Measurements from ENCODE around the gene NCAPH2.

Gene NCAPH2

DNA sequence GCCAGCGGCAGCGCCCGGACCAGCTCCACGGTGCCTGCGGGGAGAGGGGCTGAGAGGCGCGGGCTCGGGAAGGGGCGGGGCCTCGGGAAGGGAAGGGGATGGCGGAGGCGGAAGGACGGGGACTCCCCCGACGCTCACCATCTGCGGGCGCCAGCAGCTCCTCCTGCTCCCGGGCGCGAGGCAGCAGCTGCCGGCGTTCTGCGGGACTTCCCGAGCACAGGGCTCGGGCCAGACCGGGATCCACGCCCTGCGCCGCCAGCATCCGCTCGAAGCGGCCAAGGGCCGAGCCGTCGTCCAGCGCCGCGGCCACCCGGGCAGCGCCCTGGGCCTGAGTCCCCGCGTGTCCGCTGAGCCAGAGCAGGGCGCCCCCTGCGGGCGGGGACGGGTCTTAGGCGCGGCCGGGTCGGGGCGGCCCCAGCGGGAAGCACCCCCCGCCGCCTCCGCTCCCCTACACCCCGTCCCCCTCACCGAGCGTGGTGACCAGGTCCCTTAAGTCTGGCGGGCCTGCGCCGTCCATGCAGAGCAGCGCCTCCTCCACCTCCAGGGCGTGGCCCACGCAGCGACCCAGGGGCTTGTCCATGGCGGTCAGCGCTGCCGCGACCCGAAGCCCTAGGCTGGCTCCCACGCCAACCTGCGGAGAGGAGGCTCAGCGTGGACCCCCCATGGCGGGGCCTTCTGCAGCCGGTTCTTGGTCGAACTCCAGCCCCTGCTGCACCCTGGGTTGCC lies 18.2 kb downstream of the NCAPH2 start:
- H3K4me3 Mint-ChIP-seq: peak overlapping the region; percentile 84
- H3K27me3 Mint-ChIP-seq: no peaks in the 10 kb centered on the region
- H3K4me1 Mint-ChIP-seq (ENCODE audit: low read depth): peaks cover 26% of the 10 kb centered on the region
- peaks cover 23% of the 10 kb centered on the region for H3K36me3 Mint-ChIP-seq (ENCODE audit: low read depth)
- no peaks in the 10 kb centered on the region for H3K9me3 Mint-ChIP-seq
- H3K27ac Mint-ChIP-seq: peak overlapping the region; percentile 87

DNA sequence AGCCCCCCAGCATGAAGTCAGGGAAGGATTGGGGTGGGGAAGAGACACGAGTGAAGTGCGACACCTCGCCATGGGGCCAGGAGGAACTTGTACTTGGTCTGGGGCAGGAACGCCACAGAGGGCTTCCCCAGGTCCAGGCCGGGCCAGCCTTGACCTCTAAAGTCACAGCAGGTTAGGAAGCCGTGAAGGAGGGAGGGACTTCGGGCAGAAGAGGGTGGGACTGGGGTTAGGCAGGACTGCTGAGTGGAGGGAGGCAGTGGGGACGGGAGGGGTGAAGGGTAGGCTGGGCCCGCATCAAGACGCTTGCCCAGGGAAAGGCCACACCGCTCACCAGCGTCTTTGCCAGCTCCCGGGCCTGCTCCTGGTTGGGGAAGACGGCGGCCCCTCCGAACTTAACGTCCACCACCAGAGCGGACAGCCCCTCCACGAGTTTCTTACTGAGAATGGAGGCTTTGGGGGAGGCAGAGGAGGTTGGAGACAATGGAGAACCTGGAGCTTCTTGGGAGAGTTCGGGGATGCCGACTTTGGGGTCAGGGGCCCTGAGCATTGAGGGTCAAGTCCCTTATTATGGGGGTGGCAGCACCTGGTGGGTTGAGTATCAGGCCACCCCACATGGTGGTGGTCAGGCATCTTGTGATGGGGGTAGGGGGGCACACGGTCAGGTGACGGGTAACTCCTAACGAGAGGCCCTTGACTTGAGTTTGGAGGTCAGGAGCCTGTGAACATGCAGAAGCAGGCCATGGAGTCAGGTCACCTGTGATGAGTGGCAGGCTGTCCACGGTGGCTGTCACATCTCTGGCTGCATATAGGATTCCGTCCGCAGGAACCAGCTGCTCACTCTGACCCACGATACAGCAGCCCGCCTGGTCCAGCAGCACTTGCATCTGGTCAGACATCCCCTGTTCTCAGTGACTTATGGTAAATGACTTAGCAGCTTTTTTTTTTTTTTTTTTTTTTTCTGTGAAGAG lies 19.1 kb downstream of the NCAPH2 start:
- H3K4me1 Mint-ChIP-seq (ENCODE audit: low read depth): peaks cover 26% of the 10 kb centered on the region
- H3K4me3 Mint-ChIP-seq: peak overlapping the region; percentile 84
- peaks cover 23% of the 10 kb centered on the region for H3K36me3 Mint-ChIP-seq (ENCODE audit: low read depth)
- peak overlapping the region; percentile 87 for H3K27ac Mint-ChIP-seq
- no peaks in the 10 kb centered on the region for H3K9me3 Mint-ChIP-seq
- no peaks in the 10 kb centered on the region for H3K27me3 Mint-ChIP-seq

- Mint-ChIP-seq H3K36me3 (ENCODE audit: low read depth) (peaks cover 23% of the 10 kb centered on the region), H3K27ac (peak overlapping the region; percentile 87), H3K27me3 (no peaks in the 10 kb centered on the region), H3K4me1 (ENCODE audit: low read depth) (peaks cover 33% of the 10 kb centered on the region), H3K4me3 (peak overlapping the region; percentile 84), H3K9me3 (no peaks in the 10 kb centered on the region)
These were observed 20.1 kb downstream of the NCAPH2 start for GRCh38 chr22:50527921-50528681.

DNA sequence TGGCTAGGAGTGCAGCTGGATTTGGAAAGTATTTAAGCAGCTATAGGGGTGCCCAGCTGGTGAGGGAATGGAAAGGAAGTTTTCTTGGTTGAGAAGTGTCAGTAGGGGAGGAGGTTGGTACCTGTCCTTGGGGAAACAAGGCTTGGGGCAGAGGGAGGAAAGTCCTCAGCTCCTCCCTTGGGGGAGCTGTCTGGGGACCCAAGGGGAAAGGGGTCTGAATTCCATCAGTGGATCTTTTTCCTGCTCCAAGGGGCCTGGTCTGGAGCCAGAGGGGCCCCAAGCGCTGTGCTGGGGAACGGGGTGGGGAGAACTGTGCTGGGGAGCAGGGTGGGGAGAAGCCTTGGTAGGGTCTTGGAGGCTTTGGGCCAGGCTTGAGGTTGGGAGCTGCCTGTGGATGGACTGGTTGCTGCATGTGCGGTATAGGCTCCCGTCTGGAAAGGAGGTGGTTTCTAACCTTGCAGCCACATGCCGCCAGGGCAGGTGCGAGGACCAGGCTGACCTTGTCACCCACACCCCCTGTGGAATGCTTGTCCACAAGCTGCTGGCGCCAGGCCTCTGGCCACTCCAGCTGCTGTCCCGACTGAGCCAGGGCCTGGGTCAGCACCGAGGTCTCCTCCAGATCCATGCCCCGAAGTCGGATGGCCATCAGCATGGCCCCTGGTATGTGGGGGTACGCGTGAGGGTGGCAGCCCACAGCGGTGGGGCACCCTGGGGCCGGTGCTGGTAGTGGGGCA lies 20.8 kb downstream of the NCAPH2 start:
- H3K9me3 Mint-ChIP-seq: no peaks in the 10 kb centered on the region
- H3K4me3 Mint-ChIP-seq: peak overlapping the region; percentile 84
- peak overlapping the region; percentile 40 for H3K27ac Mint-ChIP-seq
- H3K27me3 Mint-ChIP-seq: no peaks in the 10 kb centered on the region
- peaks cover 23% of the 10 kb centered on the region for H3K36me3 Mint-ChIP-seq (ENCODE audit: low read depth)
- H3K4me1 Mint-ChIP-seq (ENCODE audit: low read depth): peaks cover 41% of the 10 kb centered on the region

GRCh38 chr22:50529416-50529896 lies 21.4 kb downstream of the NCAPH2 start:
- Mint-ChIP-seq H3K4me1 (ENCODE audit: low read depth) (peaks cover 45% of the 10 kb centered on the region), H3K27me3 (no peaks in the 10 kb centered on the region), H3K4me3 (peak overlapping the region; percentile 84), H3K36me3 (ENCODE audit: low read depth) (peaks cover 20% of the 10 kb centered on the region), H3K9me3 (no peaks in the 10 kb centered on the region), H3K27ac (peak overlapping the region; percentile 58)

- Mint-ChIP-seq H3K27ac (peak within 1 kb of the TSS; percentile 96), H3K4me1 (ENCODE audit: low read depth) (peaks cover 43% of the 10 kb centered on the region), H3K36me3 (ENCODE audit: low read depth) (peaks cover 15% of the 10 kb centered on the region), H3K4me3 (peak within 1 kb of the TSS; percentile 92), H3K9me3 (no peaks in the 10 kb centered on the region), H3K27me3 (no peaks in the 10 kb centered on the region)
These were observed 22.0 kb downstream of the NCAPH2 start, which contains the start of gene TYMP for GRCh38 chr22:50529897-50530579. Gene TYMP, minus strand, starts transcription at chr22:50530012. Its CDS starts 303 bp downstream, at chr22:50529709.

DNA sequence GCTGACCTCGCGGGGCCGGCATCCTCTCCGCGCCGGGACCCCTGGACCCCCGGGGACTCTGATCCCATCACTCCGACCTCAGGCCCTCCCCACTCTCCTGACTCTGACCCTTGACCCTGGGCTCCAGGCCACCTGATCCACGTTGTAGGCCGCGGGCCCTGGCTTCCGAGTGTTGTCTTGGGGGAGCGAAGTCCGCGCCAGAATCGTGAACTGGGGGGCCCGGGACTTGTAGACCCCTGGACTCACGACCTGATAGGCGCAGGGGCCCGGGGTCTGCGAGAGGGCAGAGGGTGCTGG lies 22.5 kb downstream of the NCAPH2 start:
- H3K4me1 Mint-ChIP-seq (ENCODE audit: low read depth): peaks cover 47% of the 10 kb centered on the region
- peaks cover 15% of the 10 kb centered on the region for H3K36me3 Mint-ChIP-seq (ENCODE audit: low read depth)
- H3K27ac Mint-ChIP-seq: peak overlapping the region; percentile 96
- H3K9me3 Mint-ChIP-seq: no peaks in the 10 kb centered on the region
- H3K27me3 Mint-ChIP-seq: no peaks in the 10 kb centered on the region
- peak overlapping the region; percentile 92 for H3K4me3 Mint-ChIP-seq

DNA sequence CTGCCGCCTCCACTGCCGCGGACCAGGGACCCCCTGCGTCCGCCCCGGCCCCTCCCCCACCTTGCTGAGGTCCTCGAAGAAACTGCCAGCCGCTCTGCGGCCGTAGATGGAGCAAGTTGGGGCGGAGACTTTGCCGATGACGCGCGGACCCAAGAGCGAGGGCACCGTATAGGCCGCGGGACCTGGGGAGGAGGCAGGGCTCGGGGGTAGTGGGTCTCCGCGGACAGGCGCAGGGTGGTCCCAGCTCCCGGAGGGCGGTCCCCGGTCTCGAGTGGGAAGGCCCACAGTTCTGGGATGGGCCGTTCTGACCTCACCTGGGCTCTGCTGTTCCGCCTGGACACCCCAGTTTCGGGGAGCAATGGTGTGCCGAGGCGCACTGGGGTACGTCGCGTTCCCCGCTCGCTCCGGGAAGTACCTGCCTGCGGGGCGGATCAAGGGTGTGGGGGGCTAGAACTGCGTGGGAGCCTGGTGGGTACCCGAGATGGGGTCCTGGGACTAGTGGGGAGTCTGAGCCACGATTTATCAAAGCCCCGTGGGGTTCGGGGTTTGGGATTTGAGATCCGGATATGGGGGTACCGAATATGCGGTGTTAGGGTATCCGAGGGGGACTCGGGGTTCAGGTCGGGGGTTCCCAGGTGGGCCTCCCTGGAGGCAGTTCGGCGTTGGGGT lies 23.0 kb downstream of the NCAPH2 start:
- Mint-ChIP-seq H3K9me3 (no peaks in the 10 kb centered on the region), H3K36me3 (ENCODE audit: low read depth) (peaks cover 15% of the 10 kb centered on the region), H3K4me1 (ENCODE audit: low read depth) (peaks cover 47% of the 10 kb centered on the region), H3K4me3 (peak overlapping the region; percentile 92), H3K27me3 (no peaks in the 10 kb centered on the region), H3K27ac (peak overlapping the region; percentile 96)

GRCh38 chr22:50531546-50531961 lies 23.5 kb downstream of the NCAPH2 start:
- Mint-ChIP-seq H3K27me3 (no peaks in the 10 kb centered on the region), H3K4me3 (peak overlapping the region; percentile 92), H3K9me3 (no peaks in the 10 kb centered on the region), H3K36me3 (ENCODE audit: low read depth) (peaks cover 15% of the 10 kb centered on the region), H3K27ac (peak overlapping the region; percentile 96), H3K4me1 (ENCODE audit: low read depth) (peaks cover 51% of the 10 kb centered on the region)

DNA sequence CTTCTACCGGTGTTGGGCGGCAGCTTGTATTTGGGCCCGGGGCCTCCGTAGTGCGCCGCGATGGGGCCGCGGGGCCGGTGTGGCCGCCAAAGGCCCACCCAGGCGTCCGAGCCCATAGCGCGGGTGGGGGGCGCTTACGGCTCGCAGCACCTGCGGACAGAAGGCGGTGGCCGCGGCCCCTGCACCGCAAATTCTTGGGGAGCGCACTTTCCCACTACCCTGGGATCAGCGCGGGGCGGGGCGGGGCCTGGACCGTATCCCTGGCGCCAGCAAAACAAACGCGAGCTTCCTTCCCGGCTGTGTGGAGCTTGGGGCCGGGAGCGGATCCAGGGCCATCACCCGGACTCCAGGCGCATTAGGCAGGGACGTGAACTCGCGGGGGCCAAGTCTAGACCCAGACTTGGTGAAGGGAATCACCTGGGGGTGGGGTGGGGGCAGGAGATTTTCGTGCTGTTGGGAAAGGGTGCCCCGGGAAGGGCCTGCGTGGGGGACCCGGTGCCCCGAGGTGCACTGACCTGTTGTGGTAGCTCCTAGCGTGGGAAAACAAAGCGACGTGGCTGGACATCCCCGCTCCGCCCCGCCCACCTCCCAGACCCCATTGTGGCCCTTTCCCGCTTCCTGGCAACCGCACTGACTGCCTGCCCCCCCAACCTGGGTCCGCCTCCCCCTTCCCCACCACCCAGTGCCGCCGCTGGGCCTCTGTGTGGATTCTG lies 24.1 kb downstream of the NCAPH2 start:
- Mint-ChIP-seq H3K27me3 (no peaks in the 10 kb centered on the region), H3K4me1 (ENCODE audit: low read depth) (peaks cover 53% of the 10 kb centered on the region), H3K4me3 (peak overlapping the region; percentile 92), H3K27ac (peak overlapping the region; percentile 96), H3K9me3 (no peaks in the 10 kb centered on the region), H3K36me3 (ENCODE audit: low read depth) (peaks cover 13% of the 10 kb centered on the region)

DNA sequence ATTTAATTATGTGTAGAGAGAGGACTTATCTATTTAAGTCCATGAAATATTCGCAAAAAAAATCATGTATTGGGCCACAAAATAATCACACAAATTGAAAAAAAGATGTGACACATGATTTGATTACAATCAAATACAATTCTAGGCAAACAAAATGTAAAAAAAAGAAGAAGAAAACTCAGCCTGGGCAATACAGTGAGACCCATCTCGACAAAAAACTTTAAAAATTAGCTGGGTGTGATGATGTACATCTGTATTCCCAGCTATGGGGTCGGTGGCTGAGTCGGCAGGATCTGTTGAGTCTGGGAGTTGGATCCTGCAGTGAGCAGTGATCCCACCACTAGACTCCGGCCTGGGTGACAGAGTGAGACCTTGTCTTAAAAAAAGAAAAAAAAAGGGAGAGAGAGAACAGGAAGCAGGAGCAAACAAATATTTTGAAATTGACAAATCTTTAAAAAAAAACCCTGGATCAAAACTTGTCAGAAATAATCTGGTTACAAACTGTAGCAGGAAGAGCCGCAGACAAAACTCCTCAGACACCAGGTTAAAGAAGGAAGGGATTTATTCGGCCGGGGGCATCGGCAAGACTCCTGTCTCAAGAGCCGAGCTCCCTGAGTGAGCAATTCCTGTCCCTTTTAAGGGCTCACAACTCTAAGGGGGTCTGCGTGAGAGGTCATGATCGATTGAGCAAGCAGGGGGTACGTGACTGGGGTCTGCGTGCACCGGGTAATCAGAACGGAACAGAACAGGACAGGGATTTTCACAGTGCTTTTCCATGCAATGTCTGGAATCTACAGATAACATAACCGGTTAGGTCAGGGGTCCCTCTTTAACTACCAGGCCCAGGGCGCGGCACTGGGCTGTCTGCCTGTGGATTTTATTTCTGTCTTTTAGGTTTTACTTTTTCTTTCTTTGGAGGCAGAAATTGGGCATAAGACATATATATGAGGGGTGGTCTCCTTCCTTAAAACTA lies 25.1 kb downstream of the NCAPH2 start:
- Mint-ChIP-seq H3K9me3 (no peaks in the 10 kb centered on the region), H3K4me3 (peak overlapping the region; percentile 92), H3K4me1 (ENCODE audit: low read depth) (peaks cover 53% of the 10 kb centered on the region), H3K27me3 (no peaks in the 10 kb centered on the region), H3K27ac (peak overlapping the region; percentile 86), H3K36me3 (ENCODE audit: low read depth) (peaks cover 5% of the 10 kb centered on the region)

All from stimulated activated naive CD8-positive, alpha-beta T cell treated with anti-CD3 and anti-CD28 coated beads, Interleukin-15, Interleukin-2, amounts not matched to agents 100 ng/mL and 50 ng/mL, for 24 hours (primary cell).